ENCODE data around the gene TMBIM1. TPM values are rescaled to one million over a fixed set of nuclear protein-coding genes. Genes with fewer than 3 reads are reported as not detected.

Gene TMBIM1
- total RNA-seq, 1 donor: 136 TPM

DNA sequence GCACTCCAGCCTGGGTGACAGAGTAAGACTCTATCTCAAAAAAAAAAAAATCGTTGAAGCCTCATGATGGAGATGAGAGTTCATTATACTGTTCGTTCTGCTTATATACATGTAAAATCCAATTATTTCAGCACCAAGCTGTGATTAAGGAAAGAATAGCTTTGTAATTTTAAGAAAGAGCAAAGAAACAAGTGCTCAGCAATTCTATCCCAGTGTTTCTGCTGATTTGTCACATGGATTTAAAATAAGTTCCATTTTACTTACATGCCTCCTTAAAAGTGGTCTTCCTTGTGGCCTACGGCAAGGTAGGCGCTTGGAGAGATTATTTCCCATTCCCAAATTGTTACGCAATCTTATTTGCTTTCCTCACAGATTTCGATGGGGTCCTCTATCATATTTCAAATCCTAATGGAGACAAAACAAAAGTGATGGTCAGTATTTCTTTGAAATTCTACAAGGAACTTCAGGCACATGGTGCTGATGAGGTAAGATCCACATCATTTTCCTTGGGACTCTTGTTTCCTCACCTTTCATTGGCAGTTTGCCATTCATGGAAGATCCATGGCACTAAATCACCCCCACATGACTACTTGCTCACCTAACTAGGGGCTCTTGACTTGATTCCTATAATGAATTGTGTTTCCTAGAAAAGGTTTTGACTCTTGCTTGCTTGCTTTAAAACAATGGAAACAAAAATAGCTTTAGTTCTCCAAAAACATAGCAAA lies 63.8 kb downstream of the TMBIM1 start:
- no peak for TF ChIP-seq CTCF (IDR thresholded peaks at IDR 0.05; ENCODE audit: insufficient read depth, low read depth, low read length)
- DNase-seq (ENCODE audit: low read depth): no peak
- H3K4me3 ChIP-seq (ENCODE audit: low read depth, low read length): no peak overlapping the region

DNA sequence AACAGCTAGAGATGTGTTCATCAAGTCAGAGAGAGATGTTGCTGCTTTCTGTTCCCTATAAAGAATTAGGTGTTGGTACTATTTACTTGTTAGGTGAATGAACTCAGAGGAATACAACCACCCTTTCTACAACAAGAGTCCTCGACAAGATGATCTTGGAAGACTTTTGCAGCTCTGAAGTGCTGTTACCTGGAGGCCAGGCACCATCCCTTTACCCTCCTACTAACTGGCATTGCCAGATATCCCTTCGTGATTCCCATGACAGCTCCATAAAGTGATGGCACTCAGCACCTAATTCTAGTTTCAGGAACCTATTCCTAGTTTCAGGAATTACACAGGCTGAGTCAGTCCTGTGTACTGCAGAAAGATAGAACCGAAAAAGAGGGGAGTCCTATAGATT lies 65.4 kb downstream of the TMBIM1 start:
- TF ChIP-seq CTCF (IDR thresholded peaks at IDR 0.05; ENCODE audit: insufficient read depth, low read depth, low read length): no peak
- DNase-seq (ENCODE audit: low read depth): no peak

More for the DNA sequence above, 65.4 kb downstream of the TMBIM1 start:
- no peak overlapping the region for H3K4me3 ChIP-seq (ENCODE audit: low read depth, low read length)

Small RNA genes within 50 kb of the gene (small RNA-seq; reads per million reads assigned to genes)
- not detected for gene MIR6810

Other genes with a start within 250 kb of the TMBIM1 start
- gene RUFY4, start 223.2 kb downstream of the TMBIM1 start, total RNA-seq: not detected in 2 replicates
- gene CXCR2, start 166.5 kb downstream of the TMBIM1 start, total RNA-seq: not detected in 2 replicates
- not detected in 2 replicates for gene CXCR1, start 125.5 kb downstream of the TMBIM1 start, total RNA-seq
- 482 and 483 TPM in 2 replicates for gene ARPC2, start 75.3 kb downstream of the TMBIM1 start, total RNA-seq
- gene GPBAR1, start 31.5 kb downstream of the TMBIM1 start, total RNA-seq: under 0.01 TPM in 1 of 2 replicates, not detected in the other
- gene AAMP, start 22.4 kb downstream of the TMBIM1 start, total RNA-seq: 104 and 110 TPM in 2 replicates
- 26.1 and 26.8 TPM in 2 replicates for gene PNKD, start 22.0 kb downstream of the TMBIM1 start, total RNA-seq
- gene CATIP, start 64.4 kb upstream of the TMBIM1 start, total RNA-seq: 0.43 TPM in 1 of 2 replicates, not detected in the other
- gene SLC11A1, start 89.8 kb upstream of the TMBIM1 start, total RNA-seq: under 0.01 and 0.43 TPM in 2 replicates
- gene CTDSP1, start 107.4 kb upstream of the TMBIM1 start, total RNA-seq: 63.5 and 66.9 TPM in 2 replicates
- gene VIL1, start 126.6 kb upstream of the TMBIM1 start, total RNA-seq: under 0.01 TPM in 1 of 2 replicates, not detected in the other

All from fibroblast of villous mesenchyme (primary cell).